Ishikawa (cell line): ENCODE data around the gene MFSD1.

Source experiments
- CEBPB ChIP-seq: IDR thresholded peaks from 2 replicates; pipeline ENCODE4 v1.6.1; 2012
- CREB1 ChIP-seq: IDR thresholded peaks from 2 replicates; pipeline ENCODE4 v1.6.1; 2012; ENCODE audit warnings: low read depth
- EGR1 ChIP-seq: IDR thresholded peaks from 2 replicates; pipeline ENCODE4 v1.6.1; 2012
- EP300 ChIP-seq: IDR thresholded peaks from 2 replicates; pipeline ENCODE4 v1.6.1; 2012; ENCODE audit warnings: borderline replicate concordance
- FOXM1 ChIP-seq: IDR thresholded peaks from 2 replicates; pipeline ENCODE4 v1.6.1; 2012; ENCODE audit warnings: low read depth, borderline replicate concordance
- NFIC ChIP-seq: IDR thresholded peaks from 2 replicates; pipeline ENCODE4 v1.6.1; 2012
- RAD21 ChIP-seq: IDR thresholded peaks from 2 replicates; pipeline ENCODE4 v1.6.1; 2012; ENCODE audit warnings: low read depth
- REST ChIP-seq: IDR thresholded peaks from 2 replicates; pipeline ENCODE4 v1.6.1; 2012; ENCODE audit warnings: low read depth, mild to moderate bottlenecking
- TAF1 ChIP-seq: IDR thresholded peaks from 2 replicates; pipeline ENCODE4 v1.6.1; 2012; ENCODE audit warnings: low read depth, mild to moderate bottlenecking
- TCF12 ChIP-seq: IDR thresholded peaks from 2 replicates; pipeline ENCODE4 v1.6.1; 2012; ENCODE audit warnings: low read depth
- TEAD4 ChIP-seq: IDR thresholded peaks from 2 replicates; pipeline ENCODE4 v1.6.1; 2012
- YY1 ChIP-seq: IDR thresholded peaks from 2 replicates; pipeline ENCODE4 v1.6.1; 2012; ENCODE audit warnings: low read depth
- ZBTB7A ChIP-seq: IDR thresholded peaks from 2 replicates; pipeline ENCODE4 v1.6.1; 2012; ENCODE audit warnings: low read depth
- TF ChIP-seq, protein P1 (sequence below): IDR thresholded peaks from 2 replicates; pipeline ENCODE4 v1.6.1; 2012
- TF ChIP-seq, protein P2 (sequence below): IDR thresholded peaks from 2 replicates; pipeline ENCODE4 v1.6.1; 2012

The MFSD1 gene

GRCh38 chr3:158762701-158763100 is 39.2 kb upstream of the MFSD1 start:
- TF ChIP-seq TCF12 (no peak), REST (no peak), CEBPB (no peak), NFIC (no peak), CREB1 (no peak), EGR1 (no peak), FOXM1 (no peak), RAD21 (no peak), TEAD4 (no peak), TAF1 (no peak), ZBTB7A (no peak), YY1 (no peak), EP300 (no peak)
- TF ChIP-seq, protein P1, sequence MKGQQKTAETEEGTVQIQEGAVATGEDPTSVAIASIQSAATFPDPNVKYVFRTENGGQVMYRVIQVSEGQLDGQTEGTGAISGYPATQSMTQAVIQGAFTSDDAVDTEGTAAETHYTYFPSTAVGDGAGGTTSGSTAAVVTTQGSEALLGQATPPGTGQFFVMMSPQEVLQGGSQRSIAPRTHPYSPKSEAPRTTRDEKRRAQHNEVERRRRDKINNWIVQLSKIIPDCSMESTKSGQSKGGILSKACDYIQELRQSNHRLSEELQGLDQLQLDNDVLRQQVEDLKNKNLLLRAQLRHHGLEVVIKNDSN: no peak
- TF ChIP-seq, protein P2, sequence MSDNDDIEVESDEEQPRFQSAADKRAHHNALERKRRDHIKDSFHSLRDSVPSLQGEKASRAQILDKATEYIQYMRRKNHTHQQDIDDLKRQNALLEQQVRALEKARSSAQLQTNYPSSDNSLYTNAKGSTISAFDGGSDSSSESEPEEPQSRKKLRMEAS: no peak

GRCh38 chr3:158763421-158763820 is 38.4 kb upstream of the MFSD1 start:
- no peak for TF ChIP-seq CREB1
- no peak for TF ChIP-seq YY1
- TF ChIP-seq EP300: no peak
- TF ChIP-seq, protein P1: no peak
- no peak for TF ChIP-seq CEBPB
- TF ChIP-seq, protein P2: no peak
- TF ChIP-seq TAF1: no peak
- TF ChIP-seq TEAD4: no peak
- no peak for TF ChIP-seq EGR1

DNA sequence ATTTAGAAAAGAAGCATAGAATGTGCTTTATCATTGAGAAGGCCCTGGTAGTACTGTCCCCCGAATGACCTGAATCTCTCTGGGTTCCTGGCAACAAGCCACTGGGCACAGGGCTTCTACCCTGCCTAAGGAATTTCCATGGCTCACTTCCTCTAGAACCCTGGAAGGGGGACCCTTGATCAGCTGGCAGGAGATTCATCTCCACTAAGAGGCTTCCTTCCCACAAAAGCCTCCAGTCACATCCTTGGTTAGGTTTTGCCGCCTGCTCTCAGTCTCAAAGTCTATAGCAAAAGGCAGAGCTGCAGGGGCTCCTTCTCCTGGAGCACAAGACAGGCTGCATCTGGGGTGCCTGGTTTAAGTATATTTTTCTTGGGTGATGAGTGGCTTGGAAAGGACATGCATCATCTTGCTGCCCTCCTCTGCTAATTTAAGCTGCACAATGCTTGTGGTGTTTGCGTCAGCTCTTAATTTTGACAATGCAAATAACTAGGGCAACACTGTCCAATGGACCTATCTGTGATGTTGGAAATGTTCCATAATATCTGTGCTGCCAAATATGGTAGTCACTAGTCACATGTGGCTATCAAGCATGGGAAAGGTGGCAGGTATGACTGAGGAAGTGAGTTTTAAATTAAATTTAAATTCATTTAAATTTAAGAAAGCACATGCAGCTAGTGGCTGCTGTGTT is 36.2 kb upstream of the MFSD1 start:
- TF ChIP-seq ZBTB7A: no peak

DNA sequence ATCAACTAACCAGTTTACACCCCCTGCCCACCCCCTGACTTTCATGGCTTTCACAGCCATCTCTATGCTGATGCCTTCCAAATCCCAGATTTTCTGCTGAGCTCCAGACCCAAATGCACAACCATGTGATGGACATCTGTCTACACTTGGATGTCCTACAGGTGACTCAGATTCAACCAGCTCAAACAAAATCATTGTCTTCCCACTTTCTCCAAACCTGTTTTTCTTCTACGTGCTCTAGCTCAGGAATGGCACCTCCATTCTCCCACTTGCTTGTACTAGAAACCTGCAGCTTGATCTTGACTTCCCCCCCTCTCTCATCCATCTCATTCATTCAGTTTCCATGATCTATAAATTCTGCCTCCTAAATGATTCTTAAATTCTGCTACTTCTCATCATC is 35.5 kb upstream of the MFSD1 start:
- TF ChIP-seq RAD21: no peak
- TF ChIP-seq, protein P2: no peak
- no peak for TF ChIP-seq YY1
- TF ChIP-seq, protein P1: no peak
- no peak for TF ChIP-seq TEAD4
- no peak for TF ChIP-seq EGR1

DNA sequence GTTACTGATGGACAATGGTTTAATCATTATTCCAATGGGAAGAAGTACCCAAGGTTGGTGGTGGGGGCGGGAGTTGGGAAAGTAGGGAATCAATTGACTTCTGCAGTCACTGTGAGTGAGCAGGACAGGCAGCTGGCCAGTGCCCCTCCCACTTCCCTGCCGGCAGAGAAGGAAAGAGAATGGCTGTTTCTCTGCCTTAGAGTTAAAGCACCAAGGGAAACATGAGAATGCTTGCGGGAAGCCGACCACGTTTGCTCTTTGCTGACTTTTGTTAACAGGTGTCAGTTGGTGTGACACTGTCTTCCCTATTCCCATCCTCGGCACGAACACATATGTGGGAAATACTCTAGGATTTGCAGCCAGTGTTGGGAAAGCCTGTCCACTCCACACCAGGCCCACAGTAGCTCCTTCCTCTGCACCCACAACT is 33.5 kb upstream of the MFSD1 start:
- TF ChIP-seq CEBPB: no peak
- no peak for TF ChIP-seq CREB1
- no peak for TF ChIP-seq TEAD4
- TF ChIP-seq EP300: no peak
- no peak for TF ChIP-seq FOXM1
- TF ChIP-seq, protein P1: no peak
- no peak for TF ChIP-seq REST
- no peak for TF ChIP-seq ZBTB7A
- TF ChIP-seq NFIC: no peak
- no peak for TF ChIP-seq YY1
- no peak for TF ChIP-seq RAD21
- TF ChIP-seq EGR1: no peak
